ENCODE measurements around the gene VPREB1. TPM values are rescaled to one million over a fixed set of nuclear protein-coding genes. Genes with fewer than 3 reads are reported as not detected.
"Not testable (repeated sequence)": the region's sequence is repeated elsewhere in the genome, so short reads cannot be mapped to it uniquely, and the experiment has no call there.

VPREB1 gene, protein sequence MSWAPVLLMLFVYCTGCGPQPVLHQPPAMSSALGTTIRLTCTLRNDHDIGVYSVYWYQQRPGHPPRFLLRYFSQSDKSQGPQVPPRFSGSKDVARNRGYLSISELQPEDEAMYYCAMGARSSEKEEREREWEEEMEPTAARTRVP
- total RNA-seq: not detected in 2 replicates

DNA sequence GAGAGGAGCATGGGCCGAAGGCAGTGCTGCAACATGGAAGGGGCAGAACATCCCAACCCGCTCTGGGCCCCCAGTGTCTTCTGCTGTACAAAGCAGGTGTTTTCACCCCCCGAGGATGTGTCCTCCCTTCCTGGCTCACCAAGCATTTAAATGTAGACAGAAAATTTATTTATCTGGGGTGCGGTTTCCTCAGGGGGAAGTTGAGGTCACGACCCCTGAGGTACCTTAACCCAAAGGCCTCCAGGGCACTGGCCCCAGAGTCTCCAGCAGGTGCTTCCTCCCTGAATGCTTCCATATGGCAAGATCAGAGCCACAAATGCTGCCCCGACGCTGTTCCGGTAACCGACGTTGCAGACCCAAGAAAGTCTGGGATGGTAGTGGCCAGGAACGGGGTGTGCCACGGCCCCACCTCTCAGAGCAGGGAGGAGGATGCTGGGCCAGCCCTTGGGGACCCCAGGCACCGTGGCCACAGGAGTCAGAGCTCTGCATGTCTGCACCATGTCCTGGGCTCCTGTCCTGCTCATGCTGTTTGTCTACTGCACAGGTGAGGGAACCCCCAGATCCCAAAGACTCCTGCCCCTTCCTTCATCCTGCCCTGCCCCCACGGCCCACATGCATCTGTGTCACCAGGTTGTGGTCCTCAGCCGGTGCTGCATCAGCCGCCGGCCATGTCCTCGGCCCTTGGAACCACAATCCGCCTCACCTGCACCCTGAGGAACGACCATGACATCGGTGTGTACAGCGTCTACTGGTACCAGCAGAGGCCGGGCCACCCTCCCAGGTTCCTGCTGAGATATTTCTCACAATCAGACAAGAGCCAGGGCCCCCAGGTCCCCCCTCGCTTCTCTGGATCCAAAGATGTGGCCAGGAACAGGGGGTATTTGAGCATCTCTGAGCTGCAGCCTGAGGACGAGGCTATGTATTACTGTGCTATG, at the start of gene VPREB1:
Gene VPREB1, plus strand, starts transcription at position 471 of the 935 bp plus-strand sequence. Its CDS starts 28 bp downstream, at position 499.
- DNase-seq (ENCODE audit: low read depth in 2 of 2): no peak

DNA sequence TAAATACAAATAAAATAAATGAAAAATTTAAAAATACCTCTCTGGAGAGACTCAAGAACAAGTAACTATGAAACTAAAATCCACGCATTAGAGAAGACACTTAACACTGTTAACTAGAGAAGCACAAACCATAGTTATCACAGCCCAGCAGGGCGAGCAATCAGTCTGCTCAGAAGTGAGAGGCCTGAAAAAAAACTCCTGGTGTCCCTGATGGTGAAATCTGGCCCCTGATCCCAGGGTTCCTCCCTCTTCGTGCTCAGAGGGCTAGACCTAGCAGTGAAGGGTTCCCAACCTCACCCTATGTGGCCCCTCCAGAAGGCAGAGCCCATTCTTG, 49.7 kb upstream of the VPREB1 start:
- no peak for DNase-seq (ENCODE audit: low read depth in 2 of 2)

DNA sequence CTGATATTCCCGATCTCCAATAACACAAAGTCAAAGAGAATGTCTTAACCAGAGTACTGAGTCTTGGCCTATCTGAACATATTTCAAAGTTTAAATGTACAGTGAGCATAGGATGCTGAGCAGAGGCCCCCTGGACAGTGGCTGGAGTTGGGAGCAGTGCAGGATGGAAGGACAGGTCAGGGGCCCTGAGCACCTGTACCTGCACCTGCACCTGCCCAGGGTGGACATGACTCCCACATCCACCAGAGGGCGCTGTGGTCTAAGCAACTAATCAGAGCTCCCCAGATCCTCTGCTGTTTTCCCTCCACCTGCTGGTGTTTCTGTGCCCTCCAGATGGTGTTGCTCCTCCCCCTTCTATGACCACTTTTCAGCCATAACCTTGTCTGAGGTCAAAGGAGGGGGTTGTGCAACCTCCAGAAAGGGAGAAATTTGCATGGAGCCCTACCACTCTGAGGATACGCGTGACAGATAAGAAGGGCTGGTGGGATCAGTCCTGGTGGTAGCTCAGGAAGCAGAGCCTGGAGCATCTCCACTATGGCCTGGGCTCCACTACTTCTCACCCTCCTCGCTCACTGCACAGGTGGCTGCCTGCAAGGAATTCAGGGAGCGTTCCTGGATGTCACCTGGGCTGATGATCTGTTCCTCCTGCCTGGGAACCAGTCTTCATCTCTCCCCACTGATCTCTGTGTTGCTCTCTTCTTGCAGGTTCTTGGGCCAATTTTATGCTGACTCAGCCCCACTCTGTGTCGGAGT, 49.1 kb upstream of the VPREB1 start:
- DNase-seq (ENCODE audit: low read depth in 2 of 2): peak; percentile 50 to 79

DNA sequence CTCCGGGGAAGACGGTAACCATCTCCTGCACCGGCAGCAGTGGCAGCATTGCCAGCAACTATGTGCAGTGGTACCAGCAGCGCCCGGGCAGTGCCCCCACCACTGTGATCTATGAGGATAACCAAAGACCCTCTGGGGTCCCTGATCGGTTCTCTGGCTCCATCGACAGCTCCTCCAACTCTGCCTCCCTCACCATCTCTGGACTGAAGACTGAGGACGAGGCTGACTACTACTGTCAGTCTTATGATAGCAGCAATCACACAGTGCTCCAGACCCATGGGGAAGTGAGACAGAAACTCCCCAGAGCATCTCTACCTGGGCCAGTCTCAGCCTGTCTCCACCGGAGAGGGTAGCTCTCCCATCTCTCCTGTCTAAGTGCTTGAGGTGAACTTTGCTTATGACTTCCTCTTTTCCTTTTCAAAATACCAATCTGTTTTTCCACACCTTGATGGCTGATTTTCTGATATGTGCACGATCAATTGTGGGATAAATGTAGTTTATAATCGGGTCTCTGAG, 48.5 kb upstream of the VPREB1 start:
- DNase-seq (ENCODE audit: low read depth in 2 of 2): no peak

DNA sequence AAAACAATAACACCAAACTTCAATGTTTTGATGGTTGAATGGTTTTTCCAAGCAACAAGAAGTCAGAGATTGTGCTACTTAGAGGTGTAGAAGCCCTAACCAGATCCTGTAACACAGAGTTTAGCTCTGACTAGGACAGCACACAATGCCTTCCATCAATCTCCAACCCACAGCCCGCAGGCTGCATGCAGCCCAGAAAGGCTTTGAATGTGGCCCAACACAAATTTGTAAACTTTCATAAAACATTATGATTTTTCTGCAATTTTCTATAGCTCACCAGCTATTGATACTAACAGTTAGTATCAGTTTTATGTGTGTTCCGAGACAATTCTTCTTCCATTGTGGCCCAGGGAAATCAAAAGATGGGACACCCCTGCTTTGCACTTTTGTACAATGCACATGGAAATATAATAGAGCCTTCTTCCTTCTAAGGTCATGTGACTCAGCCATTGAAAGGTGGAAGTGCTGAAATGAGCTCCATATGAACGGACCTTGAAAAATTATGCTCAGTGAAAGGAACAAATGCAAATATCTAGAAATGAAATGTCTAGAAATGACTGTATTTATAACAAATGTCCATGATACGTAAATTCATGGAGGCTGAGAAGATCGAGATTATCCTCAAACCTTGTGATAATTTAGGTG, 47.6 kb upstream of the VPREB1 start:
- DNase-seq (ENCODE audit: low read depth in 2 of 2): no peak

DNA sequence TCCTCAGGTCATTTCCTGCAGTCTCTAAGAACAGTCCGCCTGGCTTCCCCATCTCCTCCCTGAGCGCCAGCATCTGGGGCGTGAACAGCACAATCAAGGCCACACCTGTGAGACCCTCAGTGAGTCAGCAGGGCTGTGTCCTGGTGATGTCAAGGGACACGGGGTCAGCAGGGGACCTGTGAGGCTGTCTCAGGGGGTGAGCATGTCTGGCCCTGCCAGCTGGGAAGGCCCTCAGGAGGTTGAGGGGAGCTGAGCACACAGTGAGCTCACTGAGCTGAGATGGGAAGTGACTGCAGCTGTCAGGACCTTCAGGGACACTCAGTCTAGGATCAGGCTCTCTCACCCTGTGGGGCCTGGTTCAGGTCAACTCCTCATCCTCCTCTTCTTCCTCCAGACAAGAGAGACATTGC, 46.6 kb upstream of the VPREB1 start:
- no peak for DNase-seq (ENCODE audit: low read depth in 2 of 2)

DNA sequence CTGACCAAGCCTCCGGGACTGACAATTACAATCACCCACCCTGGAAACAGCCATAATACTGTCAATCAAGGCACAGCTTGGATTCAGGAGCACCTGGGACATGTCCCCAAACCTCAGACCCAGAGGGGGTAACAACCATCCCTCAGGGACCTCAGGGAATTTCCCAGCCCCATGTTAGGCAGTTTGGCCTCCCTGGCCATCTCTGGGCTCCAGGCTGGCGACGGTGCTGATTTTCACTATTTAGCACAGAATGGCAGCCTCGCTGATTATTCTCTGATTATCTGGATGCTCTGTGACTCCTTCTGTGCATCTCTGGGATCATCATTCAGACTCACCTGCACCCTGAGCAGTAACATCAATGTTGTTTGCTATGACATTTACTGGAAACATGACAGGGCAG, 45.8 kb upstream of the VPREB1 start:
- DNase-seq (ENCODE audit: low read depth in 2 of 2): no peak

DNA sequence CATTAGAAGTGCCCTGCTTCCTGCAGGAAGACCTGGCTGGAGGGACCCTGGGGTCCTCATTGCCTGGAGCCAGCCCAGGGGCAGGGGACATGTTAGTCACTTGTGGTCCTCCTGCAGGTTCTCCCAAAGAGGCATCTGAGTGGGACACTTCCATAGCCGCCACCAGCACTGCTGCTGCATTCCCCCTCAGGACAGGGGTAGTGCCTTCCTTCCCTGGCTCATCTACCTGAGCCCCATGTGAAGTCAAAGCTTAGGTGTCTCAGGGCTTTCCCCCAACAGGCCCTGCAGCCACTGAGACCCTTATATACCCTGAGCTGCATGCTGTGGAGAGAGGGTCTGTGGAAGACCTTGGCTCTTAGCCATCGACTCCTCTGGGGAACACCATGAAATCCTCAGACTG, 45.0 kb upstream of the VPREB1 start:
- DNase-seq (ENCODE audit: low read depth in 2 of 2): no peak

DNA sequence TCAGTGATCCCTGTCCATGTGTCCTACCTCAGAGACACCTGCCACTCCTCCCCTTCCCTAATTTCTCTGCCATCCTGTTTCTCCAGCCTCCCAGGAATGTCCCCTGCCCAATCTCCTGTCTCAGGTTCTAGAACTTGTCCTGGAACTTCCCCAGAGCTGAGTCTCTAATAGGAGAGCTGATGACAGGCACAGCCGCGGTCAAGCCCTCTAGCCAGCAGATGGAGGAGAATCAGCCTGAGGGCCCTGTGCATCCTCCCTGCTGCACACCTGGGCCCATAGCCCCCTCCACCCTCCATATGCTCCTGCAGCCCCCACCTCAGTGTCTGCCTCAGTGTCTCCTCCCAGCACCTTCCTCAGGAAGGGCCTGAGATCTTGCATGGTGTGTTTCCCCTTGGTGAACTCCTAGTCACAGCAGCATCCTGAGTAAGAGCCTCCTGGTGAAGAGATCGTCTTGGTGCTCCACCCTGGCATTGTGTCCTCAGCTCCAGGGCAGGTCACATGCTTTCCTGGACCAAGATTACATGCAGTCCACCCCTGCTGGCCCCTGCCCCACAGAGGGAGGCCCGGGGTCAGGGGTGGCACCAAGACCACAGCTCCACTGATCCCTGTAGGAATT, 43.9 kb upstream of the VPREB1 start:
- DNase-seq (ENCODE audit: low read depth in 2 of 2): no peak

DNA sequence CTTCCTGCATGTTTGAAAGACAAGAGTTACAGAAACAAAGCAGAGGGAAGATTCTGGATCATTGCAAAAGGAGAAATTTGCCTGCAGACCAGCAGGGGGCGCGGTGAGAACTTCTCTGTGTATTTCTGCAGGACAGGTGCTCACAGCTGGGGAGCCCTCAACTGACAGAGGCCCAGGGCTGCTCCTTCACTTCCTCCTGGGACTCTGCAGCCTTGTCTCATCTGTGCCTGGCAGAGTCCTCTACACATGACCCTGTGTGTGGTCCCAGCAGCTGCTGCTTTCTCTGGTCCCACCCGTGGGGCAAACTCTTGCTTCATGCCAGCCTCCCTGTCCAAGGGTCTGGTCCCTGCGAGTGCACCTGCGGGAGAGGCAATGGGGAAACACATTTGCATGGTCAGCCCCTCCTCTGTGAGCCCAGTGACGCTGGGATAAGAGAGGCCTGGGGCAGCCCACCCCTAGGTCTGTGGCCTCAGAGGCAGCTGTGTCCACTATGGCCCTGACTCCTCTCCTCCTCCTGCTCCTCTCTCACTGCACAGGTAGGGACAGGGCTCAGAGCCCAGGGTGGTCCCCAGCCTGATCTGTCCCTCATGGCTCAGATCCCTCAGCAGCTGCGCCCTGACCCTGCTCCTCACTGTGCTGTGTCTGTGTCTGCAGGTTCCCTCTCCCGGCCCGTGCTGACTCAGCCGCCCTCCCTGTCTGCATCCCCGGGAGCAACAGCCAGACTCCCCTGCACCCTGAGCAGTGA, 43.2 kb upstream of the VPREB1 start:
- DNase-seq (ENCODE audit: low read depth in 2 of 2): peak in 1 of 2 donors; percentile 33

DNA sequence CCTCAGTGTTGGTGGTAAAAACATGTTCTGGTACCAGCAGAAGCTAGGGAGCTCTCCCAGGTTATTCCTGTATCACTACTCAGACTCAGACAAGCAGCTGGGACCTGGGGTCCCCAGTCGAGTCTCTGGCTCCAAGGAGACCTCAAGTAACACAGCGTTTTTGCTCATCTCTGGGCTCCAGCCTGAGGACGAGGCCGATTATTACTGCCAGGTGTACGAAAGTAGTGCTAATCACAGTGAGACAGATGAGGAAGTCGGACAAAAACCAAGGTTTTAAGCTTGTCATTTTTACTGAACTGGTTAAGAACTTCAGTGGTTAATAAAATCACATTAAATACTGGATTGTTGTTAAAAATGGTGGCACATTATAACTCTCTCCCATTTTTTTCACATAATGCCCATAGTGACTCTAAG, 42.6 kb upstream of the VPREB1 start:
- DNase-seq (ENCODE audit: low read depth in 2 of 2): no peak

DNA sequence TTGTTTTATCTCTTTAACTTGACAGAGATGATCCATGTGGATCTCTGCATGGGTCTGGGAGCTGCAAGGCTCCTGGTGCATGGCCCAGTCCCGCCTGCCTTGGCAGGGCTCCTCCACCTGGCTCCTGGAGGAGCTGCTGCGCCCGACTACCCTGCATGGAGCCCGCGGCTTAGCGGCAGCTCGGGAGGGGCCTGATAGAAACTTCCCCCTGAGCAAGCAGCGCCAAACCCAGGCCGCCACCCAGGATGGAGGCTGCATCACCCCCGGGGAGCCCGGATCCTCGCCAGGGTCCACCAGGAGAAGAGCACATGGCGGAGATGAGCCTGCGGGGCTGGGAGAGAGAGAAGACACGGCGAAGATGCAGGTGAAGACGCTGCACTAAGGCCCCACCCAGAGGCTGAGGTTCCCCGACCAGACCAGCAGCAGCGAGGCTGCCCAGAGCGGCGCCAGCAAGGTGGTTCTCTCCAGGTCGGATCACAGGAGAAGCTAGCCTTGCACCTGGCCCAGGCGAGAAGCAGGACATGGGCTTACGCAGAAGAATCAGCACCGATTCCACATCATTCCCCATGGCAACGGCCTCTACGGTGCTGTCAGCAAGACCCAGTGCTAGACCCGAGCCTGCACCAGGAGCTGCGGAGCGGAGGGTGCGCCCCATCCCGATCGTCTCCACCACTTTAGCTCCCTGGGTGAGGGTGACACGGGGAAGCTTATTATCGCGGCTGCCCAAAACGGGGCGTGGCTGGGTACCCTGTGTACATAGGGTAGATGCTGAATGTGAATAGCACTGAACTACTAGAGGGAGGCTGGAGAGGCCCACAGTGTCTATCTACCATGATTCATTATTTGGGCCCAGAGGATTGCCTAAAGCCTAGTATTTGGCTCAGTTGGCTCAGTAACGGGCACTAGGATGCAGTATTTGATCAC, 41.3 kb upstream of the VPREB1 start:
- DNase-seq (ENCODE audit: low read depth in 2 of 2): no peak

DNA sequence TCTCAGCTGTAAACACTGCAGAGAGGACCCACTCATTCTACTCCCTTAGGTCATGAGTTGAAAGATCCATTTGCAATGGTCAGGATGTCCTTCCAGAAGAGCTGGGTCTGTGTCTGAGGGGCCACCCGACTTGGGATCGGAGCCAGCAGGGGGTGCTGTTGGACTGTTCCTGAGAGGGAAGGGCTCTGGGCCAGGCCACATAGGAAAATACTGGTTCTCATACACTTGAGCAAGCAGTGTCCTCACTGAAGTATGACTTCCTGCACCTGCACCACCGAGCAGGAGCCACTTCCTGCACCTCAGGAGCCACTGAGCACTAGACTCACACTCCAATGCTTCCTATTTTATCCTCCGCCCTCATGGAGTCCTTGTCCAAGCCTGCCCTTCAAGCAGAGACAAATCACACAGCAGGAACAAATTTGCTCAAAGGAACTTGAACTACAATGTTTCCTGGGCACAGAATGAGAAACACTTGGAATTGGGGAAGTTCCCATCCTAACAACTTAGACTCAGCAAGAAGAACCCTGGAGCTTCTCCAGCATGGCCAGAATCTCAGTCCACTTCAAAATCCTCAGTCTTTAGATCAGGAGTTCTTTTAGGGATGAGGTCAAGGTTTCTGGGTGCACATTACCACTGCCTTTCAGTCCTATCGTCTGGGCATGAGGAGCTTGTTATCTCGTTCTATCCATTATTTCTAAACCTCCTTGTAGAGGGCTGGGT, 36.6 kb upstream of the VPREB1 start:
- DNase-seq (ENCODE audit: low read depth in 2 of 2): peak; percentile 71 to 80

DNA sequence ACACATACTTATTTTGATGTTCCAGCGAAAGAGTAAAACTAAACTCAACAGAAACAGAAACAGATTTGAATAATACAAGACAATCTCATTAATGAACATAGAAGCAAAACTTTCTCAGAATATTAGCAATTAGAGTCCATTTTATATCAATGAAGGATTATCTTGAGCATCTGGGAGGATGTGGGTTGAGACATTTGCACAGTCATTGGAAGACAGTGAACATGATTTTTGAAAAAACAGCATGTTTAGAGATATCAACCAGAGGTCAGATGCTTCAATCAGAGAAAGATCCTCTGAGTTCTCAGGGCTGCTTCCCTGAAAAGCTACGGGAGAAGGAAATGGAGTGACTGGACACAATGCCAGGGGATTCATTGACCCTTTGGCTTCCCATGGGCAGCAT, 35.9 kb upstream of the VPREB1 start:
- DNase-seq (ENCODE audit: low read depth in 2 of 2): no peak

DNA sequence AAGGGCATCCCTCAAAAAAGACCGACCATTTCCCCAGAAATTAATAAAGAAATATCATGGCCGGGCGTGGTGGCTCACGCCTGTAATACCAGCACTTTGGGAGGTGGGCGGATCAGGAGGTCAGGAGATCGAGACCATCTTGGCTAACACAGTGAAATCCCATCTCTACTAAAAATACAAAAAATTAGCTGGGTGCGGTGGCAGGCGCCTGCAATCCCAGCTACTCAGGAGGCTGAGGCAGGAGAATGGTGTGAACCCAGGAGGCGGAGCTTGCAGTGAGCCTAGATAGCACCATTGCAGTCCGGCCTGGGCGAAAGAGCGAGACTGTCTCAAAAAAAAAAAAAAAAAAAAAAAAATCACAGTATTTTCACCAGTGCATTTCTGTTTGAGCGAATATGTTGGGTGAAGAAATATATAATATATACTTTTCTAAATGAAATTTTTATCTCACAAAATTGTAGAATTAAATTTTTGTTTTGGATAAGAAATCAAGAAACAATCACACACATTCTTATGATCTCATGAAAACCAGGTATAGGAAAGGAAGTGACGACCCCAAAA, 35.4 kb upstream of the VPREB1 start:
- not testable (repeated sequence) for DNase-seq (ENCODE audit: low read depth in 2 of 2)

DNA sequence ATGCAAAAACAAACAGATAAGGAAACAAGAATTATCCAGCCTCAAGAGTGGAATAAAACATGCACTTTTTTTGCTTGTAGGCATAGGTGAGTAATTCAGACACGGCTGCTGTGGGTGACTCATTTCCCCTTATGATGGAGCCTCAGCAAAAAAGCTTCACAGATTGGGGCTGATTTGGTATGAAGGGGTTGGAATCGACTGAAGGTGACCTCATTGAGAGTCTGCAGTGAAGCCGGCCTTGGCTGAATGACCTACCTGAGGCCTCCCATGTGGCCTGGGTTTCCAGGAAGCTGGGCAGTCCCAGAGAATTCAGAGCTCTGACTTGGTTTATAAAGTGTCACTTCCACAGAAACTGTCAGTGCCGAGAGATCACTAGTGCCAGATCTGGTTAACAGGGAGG, 34.2 kb upstream of the VPREB1 start:
- DNase-seq (ENCODE audit: low read depth in 2 of 2): peak; percentile 43 to 77

DNA sequence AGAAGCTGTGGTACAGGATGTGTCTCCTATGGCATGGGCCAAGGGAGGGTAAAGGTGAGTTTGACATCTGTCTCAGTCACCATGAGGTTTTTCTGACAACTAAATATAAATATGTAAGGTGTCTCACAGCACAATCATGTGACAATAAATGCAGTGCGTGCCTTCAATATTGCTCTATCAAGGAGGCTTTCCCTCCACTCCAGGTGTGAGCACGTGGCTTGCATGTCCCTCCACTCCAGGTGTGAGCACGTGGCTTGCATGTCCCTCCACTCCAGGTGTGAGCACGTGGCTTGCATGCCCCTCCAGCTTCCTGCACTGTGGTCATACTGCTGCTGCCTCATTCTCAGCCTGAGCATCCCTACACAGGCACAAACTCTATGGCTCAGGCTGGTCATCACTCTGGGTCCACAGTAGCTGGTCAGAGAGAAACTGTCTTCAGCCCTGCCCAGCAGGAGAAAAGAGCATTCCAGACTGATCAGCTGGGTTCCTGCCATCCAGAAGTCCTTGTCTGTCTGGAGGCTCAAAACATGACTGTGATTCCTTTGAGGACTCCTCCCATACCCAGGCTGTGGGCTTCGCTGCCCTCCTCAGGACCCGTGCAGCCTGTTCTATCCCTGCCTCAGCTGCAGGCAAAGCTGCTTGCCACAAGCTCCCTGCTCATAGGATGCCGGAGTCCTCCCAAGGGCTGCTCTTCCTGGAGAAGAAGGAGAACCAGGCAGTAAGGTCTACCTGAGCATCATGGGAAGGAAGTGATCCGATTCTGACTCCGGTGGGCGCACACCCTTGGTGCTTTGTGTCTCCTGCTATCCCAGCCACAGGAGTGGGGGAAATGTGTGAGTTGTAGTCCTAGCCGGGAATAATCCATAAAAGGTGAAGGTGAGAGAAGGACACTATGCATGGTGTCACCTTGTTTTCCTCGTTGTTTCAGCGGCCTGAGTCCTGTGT, 33.4 kb upstream of the VPREB1 start:
- no peak for DNase-seq (ENCODE audit: low read depth in 2 of 2)

All from lung microvascular endothelial cell (primary cell).